Left forelimb (tissue), 1 donor: ENCODE results near the gene MYO18B.

Experiments used
- DNase-seq: peaks from one replicate; pipeline ENCODE4 v3.0.0-alpha.2; 2018; ENCODE audit warnings: low spot score

The MYO18B gene

DNA sequence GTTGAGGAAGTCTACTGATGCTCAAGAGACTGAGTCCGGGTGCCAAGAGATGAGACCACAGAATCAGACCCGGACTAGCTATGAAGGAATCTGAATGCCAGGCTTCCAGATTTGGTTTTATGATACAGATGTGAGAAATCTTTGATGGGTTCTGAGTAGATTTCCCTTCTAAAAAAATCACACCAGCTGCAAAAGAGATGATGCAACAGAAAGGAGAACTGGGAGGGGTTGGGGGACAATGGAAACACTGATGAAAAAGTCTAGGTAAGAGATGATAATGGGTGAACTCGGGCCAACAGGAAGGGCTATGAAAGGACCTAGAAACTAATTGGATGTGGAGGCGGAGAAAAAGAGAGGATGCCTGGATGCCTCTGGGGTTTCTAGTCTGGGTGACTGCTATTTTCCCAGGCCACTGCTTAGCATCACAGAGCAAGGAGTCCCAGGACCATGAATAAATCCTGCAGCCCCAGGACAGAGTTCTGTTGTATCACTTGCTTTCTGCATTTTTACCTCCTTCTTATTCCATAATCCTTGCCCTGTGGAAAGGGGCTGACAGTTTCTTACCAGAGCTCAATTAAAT is 311.8 kb downstream of the MYO18B start:
- no peak for DNase-seq

GRCh38 chr22:26054841-26055605 is 313.0 kb downstream of the MYO18B start:
- no peak for DNase-seq

GRCh38 chr22:26055693-26056092 is 313.7 kb downstream of the MYO18B start:
- DNase-seq, result no peak

- no peak for DNase-seq
Observed at GRCh38 chr22:26056455-26057200, 314.6 kb downstream of the MYO18B start.

- DNase-seq, result no peak
Observed at GRCh38 chr22:26057731-26058130, 315.7 kb downstream of the MYO18B start.

- no peak for DNase-seq
Observed at GRCh38 chr22:26064048-26064447, 322.1 kb downstream of the MYO18B start.

DNA sequence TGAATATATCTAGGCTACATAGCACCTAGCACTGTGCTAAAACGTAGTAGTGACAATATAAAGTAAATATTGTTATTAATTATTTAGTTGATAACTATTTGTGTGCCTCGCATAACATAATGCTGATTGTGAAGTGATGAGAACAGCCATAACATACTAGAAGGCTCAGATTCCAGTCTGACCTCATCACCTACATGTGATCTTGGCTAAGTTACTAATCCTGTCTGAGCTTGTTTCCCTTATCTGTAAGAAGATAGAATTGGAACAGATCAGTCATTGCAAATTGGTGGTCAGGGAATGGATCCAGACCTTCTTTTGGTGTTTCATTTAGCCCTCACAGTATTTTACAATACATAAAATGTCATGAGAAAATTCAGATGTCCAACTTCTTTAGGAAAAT is 323.9 kb downstream of the MYO18B start:
- no peak for DNase-seq

GRCh38 chr22:26066534-26066933 is 324.5 kb downstream of the MYO18B start:
- no peak for DNase-seq

DNA sequence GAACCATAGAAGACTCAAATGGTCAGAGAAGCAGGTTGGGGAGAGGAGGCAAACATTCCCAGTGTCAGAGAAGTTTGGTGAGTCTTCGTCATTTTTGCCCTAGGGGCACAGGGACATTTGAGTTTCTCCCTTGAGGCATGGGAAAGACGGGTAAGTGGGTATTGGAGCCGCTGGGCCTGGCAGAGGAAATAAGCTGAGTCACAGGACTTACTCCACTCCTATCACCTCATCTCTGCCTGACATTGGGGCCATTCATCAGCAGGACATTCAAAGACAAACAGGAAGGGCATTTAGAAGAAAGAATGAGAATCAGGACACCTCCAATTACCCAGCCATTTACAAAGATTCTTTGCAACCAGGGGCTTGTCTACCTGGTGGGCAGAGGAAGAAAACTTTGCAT is 326.6 kb downstream of the MYO18B start:
- no peak for DNase-seq

DNA sequence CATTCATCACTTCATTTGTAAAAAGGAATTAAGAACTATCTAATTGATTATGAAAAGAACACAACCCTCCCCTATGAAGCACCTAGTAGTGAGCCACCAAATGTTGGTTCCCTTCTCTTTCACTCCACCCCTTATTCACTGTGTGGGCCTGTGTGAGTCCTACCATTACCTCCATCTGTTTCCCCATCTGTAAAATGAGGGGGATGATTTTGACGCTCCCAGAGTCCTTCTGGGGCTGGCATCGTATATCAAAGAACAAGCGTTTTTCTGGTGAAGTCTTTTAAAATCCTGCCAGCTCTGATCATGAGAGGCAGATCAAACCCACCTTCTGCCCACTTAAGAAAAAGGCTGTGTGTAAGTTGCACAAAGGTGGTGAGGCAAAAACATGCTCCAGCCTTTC is 330.6 kb downstream of the MYO18B start:
- DNase-seq, result no peak

GRCh38 chr22:26075251-26075650 is 333.3 kb downstream of the MYO18B start:
- no peak for DNase-seq

- DNase-seq, result no peak
Observed at GRCh38 chr22:26079009-26079408, 337.0 kb downstream of the MYO18B start.
